HepG2 (cell line): ENCODE measurements around the gene CSNK1G1. TPM values are rescaled to one million over a fixed set of nuclear protein-coding genes. Genes with fewer than 3 reads are reported as not detected.

Experiments
- ATAC-seq: fragments of 200-7000 bp; cut with Tn5 transposase; 3 replicates; pipeline ENCODE4 v1.9.1; 2020; ENCODE audit warnings: mild to moderate bottlenecking, moderate library complexity
- BruUV-seq: library from RNA; stranded (reverse); fragments of 400-500 nt; replicated peaks from 2 replicates; lab custom pipeline; 2021; lab: Mats Ljungman, UMichigan
- CTCF ChIA-PET: fragments of 300-600 bp; formaldehyde crosslinking; extraction: SDS; loops from one replicate; lab custom pipeline; 2021; ENCODE audit warnings: low total read pairs, inconsistent platforms, low intra/inter-chr PET ratio; lab: Yijun Ruan, JAX
- POLR2A ChIA-PET: fragments of 350-600 bp; sonication (Branson Sonifier 250); formaldehyde crosslinking; loops from one replicate; lab custom pipeline; 2020; ENCODE audit warnings: antibody characterized with exemption, inconsistent platforms; lab: Yijun Ruan, JAX
- DNase-seq: peaks from one replicate; pipeline ENCODE4 v3.0.0-alpha.2; 2015; ENCODE audit warnings: low spot score
- FAIRE-seq: peaks from 3 replicates; lab custom pipeline; 2011; peaks lifted over from hg19 to GRCh38; lab: Jason Lieb, UNC
- H2AFZ ChIP-seq: one replicate; pipeline ENCODE4 v1.6.1; 2011; ENCODE audit warnings: low read length, inconsistent platforms
- H3K27ac ChIP-seq: fragments of 300-600 bp; 3 replicates; pipeline ENCODE4 v1.8.0; 2011; ENCODE audit warnings: mixed run types, mild to moderate bottlenecking, mixed read lengths, low read length, inconsistent platforms; ENCODE audit not compliant: insufficient read depth; ENCODE audit errors: extremely low read length
- H3K27me3 ChIP-seq, 2 experiments: fragments of 200-600 bp in 1 of 2; 2 replicates in 1 of 2; 3 replicates in 1 of 2; pipeline versions ENCODE4 v1.6.0 to v1.8.0; 2011; ENCODE audit warnings: low read length in 2 of 2, mild to moderate bottlenecking in 2 of 2, moderate library complexity in 2 of 2, inconsistent platforms in 1 of 2; ENCODE audit not compliant: insufficient read depth in 2 of 2, control insufficient read depth in 1 of 2
- H3K36me3 ChIP-seq, 2 experiments: fragments of 200-600 bp in 1 of 2; replicated peaks in 1 of 2; 2 replicates in 1 of 2; 3 replicates in 1 of 2; pipeline versions ENCODE4 v1.5.1 to v1.8.0; 2011; ENCODE audit warnings: low read length in 2 of 2, inconsistent platforms in 1 of 2; ENCODE audit not compliant: insufficient read depth in 2 of 2, control insufficient read depth in 1 of 2
- H3K4me1 ChIP-seq: 2 replicates; pipeline ENCODE4 v1.5.1; 2012; ENCODE audit warnings: low read length, inconsistent platforms; ENCODE audit not compliant: insufficient read depth
- H3K4me2 ChIP-seq: 2 replicates; pipeline ENCODE4 v1.6.0; 2011; ENCODE audit warnings: low read depth, low read length, inconsistent platforms
- H3K4me3 ChIP-seq, 3 experiments: fragments of 200-600 bp in 1 of 3; sonication (generic), shearing (Covaris generic) in 1 of 3; replicated peaks in 1 of 3; 2 replicates each; pipeline ENCODE4 v1.5.1; 2011 to 2016; ENCODE audit warnings: low read length in 3 of 3, inconsistent platforms in 2 of 3, low read depth in 2 of 3, mild to moderate bottlenecking in 2 of 3, control low read depth in 1 of 3, mixed read lengths in 1 of 3; ENCODE audit not compliant: insufficient read depth in 1 of 3
- H3K79me2 ChIP-seq: one replicate; pipeline ENCODE4 v1.6.1; 2011; ENCODE audit warnings: low read length, inconsistent platforms; ENCODE audit not compliant: insufficient read depth
- H3K9ac ChIP-seq: 2 replicates; pipeline ENCODE4 v1.6.0; 2011; ENCODE audit warnings: mild to moderate bottlenecking, low read depth, low read length, inconsistent platforms; ENCODE audit not compliant: insufficient read depth
- H3K9me3 ChIP-seq: 2 replicates; pipeline ENCODE4 v1.5.1; 2012; ENCODE audit warnings: mild to moderate bottlenecking, low read length
- H4K20me1 ChIP-seq: 2 replicates; pipeline ENCODE4 v1.6.0; 2011; ENCODE audit warnings: inconsistent platforms, mild to moderate bottlenecking, low read length, moderate library complexity; ENCODE audit not compliant: insufficient read depth
- ZKSCAN1 ChIP-seq: fragments of 150-350 bp; IDR thresholded peaks from 2 replicates; pipeline ENCODE4 v1.6.1; 2014; ENCODE audit warnings: low read length
- ZNF30 ChIP-seq: sonication (generic); formaldehyde crosslinking; IDR thresholded peaks from 2 replicates; pipeline ENCODE4 v1.5.0; 2020; ENCODE audit warnings: mild to moderate bottlenecking, missing genetic modification reagents
- ZNF367 ChIP-seq: sonication (generic); formaldehyde crosslinking; IDR thresholded peaks from 2 replicates; pipeline ENCODE4 v1.4.0; 2020; ENCODE audit warnings: missing genetic modification reagents, borderline replicate concordance
- ZNF552 ChIP-seq: sonication (generic); formaldehyde crosslinking; IDR thresholded peaks from 2 replicates; pipeline ENCODE4 v1.9.0; 2022; ENCODE audit warnings: missing genetic modification reagents, mild to moderate bottlenecking, borderline replicate concordance
- WGBS: methylation state at CpG from one replicate; pipeline ENCODE4 v1.1.6; 2017; ENCODE audit warnings: low lambda C conversion rate; 5-methylcytosine and 5-hydroxymethylcytosine counted together
- in situ Hi-C: cut with HindIII; loops from 2 replicates; pipeline ENCODE4 v1.10.0; 2017; ENCODE audit warnings: low pct_unique_long_range_greater_than_20kb; ENCODE audit not compliant: extremely low pct_ligation_motif_present
- intact Hi-C: fragments of 100-400 bp; cut with micrococcal nuclease; formaldehyde crosslinking; loops from one replicate; pipeline ENCODE4 v1.10.0; 2022; ENCODE audit not compliant: unreplicated experiment
- polyA plus RNA-seq, 8 experiments: library from polyadenylated mRNA; depleted of rRNA in 3 of 8; stranded (reverse) in 7 of 8; unstranded in 1 of 8; fragments of >200 nt; fragmentation: Illumina TruSeq in 4 of 8; extraction: Trizol in 4 of 8; gene quantifications; 2 replicates each; pipeline versions ENCODE4 v1.2.1 to v1.2.3, GENCODE V29; 2011 to 2016; ENCODE audit warnings: low read depth in 4 of 8, missing spikeins in 1 of 8, mixed read lengths in 1 of 8; ENCODE audit not compliant: insufficient read depth in 1 of 8
- total RNA-seq, 5 experiments: library from RNA; depleted of rRNA; stranded (reverse); fragments of >200 nt; fragmentation: Illumina TruSeq; extraction: Trizol; gene quantifications; 2 replicates each; pipeline ENCODE4 v1.2.3, GENCODE V29; 2016; ENCODE audit warnings: low read depth in 1 of 5
- TF ChIP-seq, protein P1 (sequence below): IDR thresholded peaks from 2 replicates; pipeline ENCODE4 v1.6.1; 2012; ENCODE audit warnings: inconsistent platforms

Gene CSNK1G1
- total and polyA plus RNA-seq, 2 of the 13 experiments (the other 11 are each of a cell fraction or from before 2014, with no cell fraction given) = 8.5 to 12.6 TPM

DNA sequence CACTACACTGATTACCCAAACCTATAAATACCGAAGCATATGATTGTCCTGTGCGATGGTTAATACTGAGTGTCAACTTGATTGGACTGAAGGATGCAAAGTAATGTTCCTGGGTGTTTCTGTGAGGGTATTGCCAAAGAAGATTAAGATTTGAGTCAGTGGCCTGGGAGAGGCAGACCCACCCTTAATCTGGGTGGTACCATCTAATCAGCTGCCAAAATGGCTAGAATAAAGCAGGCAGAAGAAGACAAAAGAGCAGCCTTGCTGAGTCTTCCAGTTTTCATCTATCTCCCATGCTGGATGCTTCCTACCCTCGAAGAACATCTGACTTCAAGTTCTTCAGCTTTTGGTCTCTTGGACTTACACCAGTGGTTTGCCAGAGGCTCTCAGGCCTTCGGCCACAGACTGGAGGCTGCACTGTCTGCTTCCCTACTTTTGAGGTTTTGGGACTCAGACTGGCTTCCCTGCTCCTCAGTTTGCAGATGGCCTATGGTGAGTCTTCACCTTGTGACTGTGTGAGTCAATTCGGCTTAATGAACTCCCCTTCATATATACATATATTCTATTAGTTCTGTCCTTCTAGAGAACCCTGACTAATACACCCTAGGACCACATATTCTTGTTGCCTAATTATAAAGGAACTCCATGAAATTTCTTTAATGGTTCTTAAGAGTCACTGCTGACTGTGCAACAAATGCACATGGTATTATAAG lies 31.7 kb downstream of the CSNK1G1 start:
- ChIA-PET CTCF (no interaction called here), POLR2A (no interaction called here)
- no peak for FAIRE-seq
- in situ Hi-C loops = no loop called here
- Histone ChIP-seq H3K27me3 (no peaks in the 10 kb centered on the region), H3K36me3 (no peaks in the 10 kb centered on the region), H3K27ac (no peak overlapping the region), H3K4me2 (no peak overlapping the region), H3K9me3 (no peaks in the 10 kb centered on the region), H3K4me3 (no peak overlapping the region), H2AFZ (no peak overlapping the region), H3K4me1 (no peaks in the 10 kb centered on the region), H3K79me2 (no peaks in the 10 kb centered on the region), H3K9ac (no peak overlapping the region), H4K20me1 (no peaks in the 10 kb centered on the region)
- DNase-seq = no peak
- intact Hi-C loops = no loop called here
- WGBS = 96% methylated on average over 5 of the region's 5 CpGs
- ATAC-seq = no peak
- BruUV-seq = no TSS peak
- TF ChIP-seq ZNF367 (CRISPR knock-in tag) = no peak
- TF ChIP-seq, protein P1, sequence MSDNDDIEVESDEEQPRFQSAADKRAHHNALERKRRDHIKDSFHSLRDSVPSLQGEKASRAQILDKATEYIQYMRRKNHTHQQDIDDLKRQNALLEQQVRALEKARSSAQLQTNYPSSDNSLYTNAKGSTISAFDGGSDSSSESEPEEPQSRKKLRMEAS = no peak
- TF ChIP-seq ZNF30 (CRISPR knock-in tag) = no peak
- no peak for TF ChIP-seq ZKSCAN1

DNA sequence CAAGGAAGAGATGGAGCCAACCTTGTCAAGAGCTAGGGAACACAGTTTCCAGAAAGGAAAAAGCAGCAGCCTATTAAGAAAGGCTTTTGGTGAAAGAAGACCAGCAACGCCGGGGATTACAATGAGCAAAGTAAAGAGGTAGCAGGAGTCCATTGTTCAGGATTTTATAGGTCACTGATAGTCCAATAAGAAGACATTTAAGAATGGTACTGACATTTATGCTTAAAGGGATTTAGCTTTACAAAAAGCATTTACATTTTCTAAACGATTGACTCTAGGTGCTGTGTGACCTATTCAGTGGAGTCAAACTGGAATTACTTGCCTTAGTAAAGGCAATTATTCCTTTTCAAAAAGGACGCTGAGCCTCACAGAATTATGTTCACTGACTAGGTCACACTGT lies 40.8 kb downstream of the CSNK1G1 start:
- intact Hi-C loops = no loop called here

More for the DNA sequence above, 40.8 kb downstream of the CSNK1G1 start:
- Histone ChIP-seq H3K27me3 (no peaks in the 10 kb centered on the region), H3K9me3 (no peaks in the 10 kb centered on the region), H3K36me3 (no peaks in the 10 kb centered on the region), H3K4me2 (no peak overlapping the region), H4K20me1 (no peaks in the 10 kb centered on the region), H3K27ac (no peak overlapping the region), H3K79me2 (no peaks in the 10 kb centered on the region), H3K4me1 (peaks cover 4% of the 10 kb centered on the region), H2AFZ (no peak overlapping the region), H3K4me3 (no peak overlapping the region), H3K9ac (no peak overlapping the region)
- DNase-seq = no peak
- CTCF ChIA-PET = no interaction called here
- BruUV-seq = no TSS peak
- POLR2A ChIA-PET = no interaction called here
- in situ Hi-C loops = no loop called here
- 90% methylated on average over 4 of the region's 4 CpGs for WGBS
- FAIRE-seq = no peak
- no peak for ATAC-seq
- no peak for TF ChIP-seq ZNF552
